Measurements from ENCODE around the gene CDKN3.

The CDKN3 gene, protein sequence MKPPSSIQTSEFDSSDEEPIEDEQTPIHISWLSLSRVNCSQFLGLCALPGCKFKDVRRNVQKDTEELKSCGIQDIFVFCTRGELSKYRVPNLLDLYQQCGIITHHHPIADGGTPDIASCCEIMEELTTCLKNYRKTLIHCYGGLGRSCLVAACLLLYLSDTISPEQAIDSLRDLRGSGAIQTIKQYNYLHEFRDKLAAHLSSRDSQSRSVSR

DNA sequence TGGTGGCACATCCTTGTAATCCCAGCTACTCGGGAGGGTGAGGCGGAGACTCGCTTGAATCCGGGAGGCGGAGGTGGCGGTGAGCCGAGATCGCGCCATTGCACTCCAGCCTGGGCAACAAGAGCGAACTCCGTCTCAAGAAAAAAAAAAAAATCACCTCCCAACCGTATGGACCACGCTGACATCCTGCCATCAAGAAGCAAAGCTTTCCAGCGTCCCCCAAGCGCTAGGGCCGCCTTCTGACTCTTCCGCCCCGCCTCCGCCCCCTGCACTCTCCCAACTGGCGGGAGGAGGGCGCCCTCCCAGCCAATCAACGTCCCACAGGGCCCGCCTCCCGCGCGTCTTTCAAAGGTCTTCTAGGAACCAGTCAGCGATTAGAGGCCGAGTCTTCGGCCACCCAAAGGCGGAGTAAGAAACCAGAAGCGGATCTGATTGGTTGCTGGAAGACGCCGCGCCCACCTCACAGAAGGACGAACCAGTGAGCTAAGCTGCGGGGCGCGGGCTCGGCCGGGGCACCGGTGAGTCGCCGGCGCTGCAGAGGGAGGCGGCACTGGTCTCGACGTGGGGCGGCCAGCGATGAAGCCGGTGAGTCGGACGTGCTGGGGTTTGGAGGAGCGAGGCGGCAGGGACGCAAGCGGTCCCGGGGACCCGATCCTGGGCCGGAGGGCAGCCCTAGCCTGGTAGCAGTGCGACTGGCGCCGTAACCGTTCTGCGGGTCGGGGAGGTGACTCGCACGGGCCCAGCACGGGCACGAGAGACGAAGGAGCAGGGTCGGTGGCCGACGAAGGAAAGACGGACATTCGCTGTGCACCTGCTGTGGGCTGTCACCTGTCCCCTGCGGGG is at the start of gene CDKN3:
TSS of gene CDKN3 (plus strand) at position 515 of the 843 bp plus-strand sequence. CDS start at position 577, 62 bp downstream.
- peak; percentile 98 for DNase-seq

DNA sequence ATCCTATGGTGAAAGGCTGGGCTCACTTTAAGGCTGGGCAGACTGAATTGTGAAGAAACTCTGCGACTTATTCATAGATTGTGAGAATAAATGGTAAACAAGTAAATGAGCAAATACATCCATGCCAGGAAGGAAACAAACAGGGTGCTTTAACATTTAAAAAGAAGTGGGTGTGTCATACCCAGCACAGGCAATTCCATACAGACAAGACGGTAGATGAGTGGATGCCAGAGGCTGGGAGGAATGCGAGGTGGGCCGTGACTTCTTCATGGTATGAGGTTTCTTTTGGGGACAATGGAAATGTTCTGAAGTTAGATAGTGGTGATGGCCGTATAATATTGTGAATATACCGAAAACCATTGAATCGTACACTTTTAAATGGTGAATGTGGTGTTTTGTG is 49.8 kb upstream of the CDKN3 start:
- no peak for DNase-seq

GRCh38 chr14:54348001-54348611 is 48.7 kb upstream of the CDKN3 start:
- no peak for DNase-seq

DNA sequence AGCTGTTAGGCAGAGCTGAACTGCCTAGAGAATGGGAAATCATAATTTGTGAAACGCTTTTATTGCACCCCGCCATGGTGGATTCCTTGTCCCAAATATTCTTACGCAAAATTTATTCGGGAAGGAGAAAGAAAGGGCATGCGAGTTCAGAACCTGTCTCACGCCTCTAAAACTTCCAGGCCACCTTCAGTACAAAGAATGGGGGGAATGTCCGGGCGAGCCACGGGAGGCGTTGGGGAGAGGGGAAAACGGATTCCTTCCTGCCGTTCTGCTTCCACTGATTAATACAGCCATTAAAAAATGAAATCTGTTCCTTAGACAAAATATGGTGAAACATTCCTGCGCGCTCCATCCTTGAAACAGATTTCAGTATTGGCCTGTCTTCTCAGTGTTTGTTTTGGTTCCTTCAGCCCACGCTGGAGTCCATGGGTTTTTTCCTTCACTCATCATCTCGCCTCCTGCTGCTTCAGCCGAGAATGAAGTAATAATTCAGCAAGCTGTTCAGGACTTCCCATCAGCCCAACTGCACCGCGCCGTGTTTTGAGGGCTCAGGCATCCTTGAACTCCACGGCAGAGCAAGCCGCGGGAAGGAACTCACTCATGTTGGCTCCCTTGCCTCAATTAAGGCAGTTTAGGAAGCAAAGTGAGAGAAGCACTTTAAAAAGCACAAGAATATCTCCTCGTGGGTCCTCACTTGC is 47.7 kb upstream of the CDKN3 start:
- no peak for DNase-seq

DNA sequence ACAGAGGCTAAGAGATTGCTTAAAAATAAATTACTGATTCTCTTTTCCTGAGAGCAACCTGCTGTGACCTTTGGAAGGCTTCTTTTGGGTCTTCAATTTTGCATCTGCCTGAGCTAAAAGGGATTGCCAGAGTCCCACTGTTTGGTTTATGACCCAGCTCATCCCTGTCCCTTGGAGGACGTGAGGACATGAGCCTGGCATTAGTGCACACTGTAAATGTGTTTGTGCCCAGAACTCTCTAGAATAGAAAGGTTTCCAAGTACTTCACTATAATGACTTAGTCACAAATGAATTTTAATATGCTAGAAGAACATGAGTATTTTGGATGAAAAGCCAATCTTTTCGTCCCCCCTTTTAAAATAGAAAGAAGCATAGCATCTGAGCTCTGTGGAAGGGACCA is 47.1 kb upstream of the CDKN3 start:
- no peak for DNase-seq

DNA sequence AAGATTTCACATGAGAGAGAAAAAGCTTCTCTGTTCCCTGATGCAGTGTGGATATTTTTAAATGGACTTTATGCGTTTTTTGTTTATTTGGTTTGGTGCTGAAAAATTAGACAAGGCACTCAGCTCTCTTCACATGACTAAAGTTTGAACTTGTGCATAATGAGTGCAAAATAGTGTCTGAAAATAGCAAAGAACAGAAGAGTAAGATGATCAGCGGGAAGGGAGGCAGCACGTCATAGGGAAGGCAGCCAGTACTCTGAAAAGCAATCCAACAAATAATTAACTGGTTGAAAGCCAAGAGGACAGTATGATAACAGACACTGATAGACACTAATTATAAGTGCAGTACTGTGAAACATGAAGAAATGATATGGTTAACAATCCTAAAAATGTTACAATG is 46.6 kb upstream of the CDKN3 start:
- DNase-seq, result no peak

GRCh38 chr14:54353266-54353665 is 43.5 kb upstream of the CDKN3 start:
- DNase-seq, result no peak

GRCh38 chr14:54353694-54354093 is 43.1 kb upstream of the CDKN3 start:
- DNase-seq, result no peak

- DNase-seq, result no peak
Observed at GRCh38 chr14:54354096-54354495, 42.7 kb upstream of the CDKN3 start.

GRCh38 chr14:54354968-54355641 is 41.7 kb upstream of the CDKN3 start:
- no peak for DNase-seq

- no peak for DNase-seq
Observed at GRCh38 chr14:54355698-54356097, 41.1 kb upstream of the CDKN3 start.

DNA sequence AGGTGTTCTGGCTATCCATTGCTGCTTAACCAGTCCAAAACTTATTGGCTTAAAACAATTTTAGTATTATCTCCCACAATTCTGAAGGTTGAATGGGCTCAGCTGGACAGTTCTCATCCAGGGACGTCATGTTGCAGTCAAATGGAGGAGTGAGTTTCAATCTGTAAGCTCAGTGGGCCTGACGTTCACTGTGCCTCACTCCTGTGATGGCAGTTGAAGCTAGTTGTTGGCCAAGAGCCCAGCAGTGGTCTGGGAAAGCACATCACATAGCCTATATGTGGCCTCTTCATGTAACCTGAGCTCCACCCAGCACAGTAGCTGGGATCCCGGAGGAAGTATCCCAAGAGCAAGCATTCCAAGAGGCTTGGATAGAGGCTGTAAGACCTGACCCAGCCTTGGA is 40.6 kb upstream of the CDKN3 start:
- no peak for DNase-seq

DNA sequence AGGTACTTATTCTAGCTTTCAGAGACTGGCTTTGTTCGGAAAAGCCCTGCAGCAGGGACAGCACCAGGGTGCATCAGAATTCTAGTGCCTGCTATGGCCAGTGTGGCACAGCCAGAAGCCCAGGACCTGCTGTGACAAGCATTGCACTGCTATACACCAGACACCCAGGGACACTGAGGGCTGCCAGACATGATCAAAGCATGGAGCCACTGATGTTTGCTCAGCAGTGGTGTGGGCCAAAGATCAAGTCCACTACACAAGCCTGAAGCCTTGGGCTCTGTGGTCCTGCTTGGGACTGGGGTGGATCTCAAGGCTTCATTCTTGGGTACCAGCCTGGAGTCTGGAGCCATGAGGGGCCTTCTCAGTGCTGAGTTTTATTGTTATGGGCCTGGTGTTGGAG is 36.1 kb upstream of the CDKN3 start:
- no peak for DNase-seq

DNA sequence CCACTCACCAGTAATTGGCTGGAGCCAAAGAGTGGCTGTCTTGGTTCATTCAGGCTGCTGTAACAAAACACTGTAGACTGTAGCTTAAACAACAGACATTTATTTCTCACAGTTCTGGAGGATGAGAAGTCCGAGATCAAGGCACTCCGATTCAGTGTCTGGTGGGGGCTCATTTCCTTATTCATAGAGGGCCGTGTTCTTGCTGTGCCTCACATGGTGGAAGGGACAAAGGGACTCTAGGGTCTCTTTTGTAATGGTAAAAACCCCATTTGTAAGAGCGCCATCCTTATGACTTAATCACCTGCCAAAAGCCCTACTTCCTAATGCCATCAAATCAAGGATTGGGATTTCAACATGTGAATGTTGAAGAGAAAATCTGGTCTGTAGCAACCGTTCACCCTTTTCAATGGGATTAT is 34.7 kb upstream of the CDKN3 start:
- no peak for DNase-seq

GRCh38 chr14:54362759-54363437 is 33.9 kb upstream of the CDKN3 start:
- no peak for DNase-seq

DNA sequence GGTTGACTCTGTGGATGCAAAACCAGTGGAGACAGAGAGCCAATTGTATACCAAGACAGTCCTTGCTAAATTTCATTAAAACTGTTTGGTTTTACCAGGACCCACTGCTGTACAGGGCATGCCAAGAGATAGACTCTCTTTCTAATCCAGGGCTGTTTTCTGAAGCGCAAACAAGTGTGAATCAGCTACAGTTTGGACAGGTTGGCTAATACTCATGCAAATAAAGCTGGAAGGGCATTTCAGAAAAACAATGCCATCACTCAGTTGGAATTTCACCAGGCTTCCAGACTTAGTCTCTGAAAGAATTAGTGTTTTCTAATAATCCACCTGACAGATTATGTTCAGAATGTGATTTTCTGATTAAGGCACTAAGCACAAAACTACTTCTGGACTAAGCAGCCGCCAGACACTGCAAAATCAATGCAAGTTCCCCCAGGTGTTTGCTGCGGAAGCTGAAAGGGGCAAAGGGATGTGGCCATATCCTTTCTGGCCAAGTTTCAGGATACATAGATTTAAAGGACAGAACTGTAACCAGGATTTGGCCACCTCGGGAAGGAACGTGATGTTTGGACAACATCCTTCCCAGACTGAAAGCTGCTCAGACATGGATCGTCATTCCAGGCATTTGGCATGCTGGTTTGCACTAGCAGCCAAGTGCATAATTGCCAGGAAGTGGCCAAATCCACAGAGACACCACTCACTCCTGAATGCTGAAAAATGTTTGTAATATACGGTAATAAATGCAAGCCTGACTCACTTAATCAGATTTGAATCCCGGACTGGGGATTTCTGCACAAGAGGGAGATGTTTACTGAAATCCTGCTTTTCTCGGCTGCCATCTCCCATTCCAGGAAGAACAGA is 32.0 kb upstream of the CDKN3 start:
- DNase-seq, result no peak

- DNase-seq, result no peak
Observed at GRCh38 chr14:54366736-54367735, 29.8 kb upstream of the CDKN3 start.

- DNase-seq, result no peak
Observed at GRCh38 chr14:54368291-54368690, 28.5 kb upstream of the CDKN3 start.

DNA sequence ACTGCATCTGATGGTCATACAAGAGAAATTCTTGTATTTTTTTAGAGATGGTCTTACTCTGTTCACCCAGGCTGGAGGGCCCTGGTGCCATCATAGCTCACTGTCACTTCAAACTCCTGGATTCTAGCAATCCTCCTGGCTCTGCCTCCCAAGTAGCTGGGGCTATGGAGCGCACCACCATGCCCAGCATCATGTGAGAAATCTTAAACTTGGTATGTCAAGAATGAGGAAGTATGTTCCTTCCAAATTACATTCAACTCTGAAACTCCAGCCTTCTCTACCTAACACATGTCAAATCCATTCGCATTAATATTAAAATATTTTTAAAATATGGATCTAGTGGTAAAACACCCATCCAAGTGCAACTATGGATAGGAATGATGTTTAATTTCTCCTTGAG is 27.5 kb upstream of the CDKN3 start:
- no peak for DNase-seq

Measured in NCI-H510A (cell line).